IMR-90 (cell line): Measurements from ENCODE around the gene CSTA.

Experiments used
- BHLHE40 ChIP-seq: fragments of 150-350 bp; IDR thresholded peaks from 2 replicates; pipeline ENCODE4 v1.6.1; 2016; ENCODE audit warnings: mild to moderate bottlenecking, low read depth, low read length
- CEBPB ChIP-seq: IDR thresholded peaks from 2 replicates; pipeline ENCODE4 v1.6.1; 2012; ENCODE audit warnings: low read depth, low read length, improper control_type of control experiment
- CHD1 ChIP-seq: IDR thresholded peaks from 2 replicates; pipeline ENCODE4 v1.6.1; 2012; ENCODE audit warnings: low read depth, low read length, improper control_type of control experiment
- MAFK ChIP-seq: IDR thresholded peaks from 2 replicates; pipeline ENCODE4 v1.6.1; 2012; ENCODE audit warnings: low read depth, low read length, improper control_type of control experiment
- MAZ ChIP-seq: IDR thresholded peaks from 2 replicates; pipeline ENCODE4 v1.6.1; 2012; ENCODE audit warnings: low read depth, mild to moderate bottlenecking, low read length, improper control_type of control experiment, moderate library complexity, borderline replicate concordance
- MXI1 ChIP-seq: IDR thresholded peaks from 2 replicates; pipeline ENCODE4 v1.6.1; 2012; ENCODE audit warnings: low read depth, mild to moderate bottlenecking, low read length, moderate library complexity, borderline replicate concordance
- NFE2L2 ChIP-seq: fragments of 150-350 bp; IDR thresholded peaks from 2 replicates; pipeline ENCODE4 v1.6.1; 2016; ENCODE audit warnings: low read depth, mild to moderate bottlenecking, low read length
- POLR2A ChIP-seq: IDR thresholded peaks from 2 replicates; pipeline ENCODE4 v1.6.1; 2012; ENCODE audit warnings: mild to moderate bottlenecking, low read depth, low read length
- RAD21 ChIP-seq: IDR thresholded peaks from 2 replicates; pipeline ENCODE4 v1.6.1; 2012; ENCODE audit warnings: low read length, improper control_type of control experiment
- RCOR1 ChIP-seq: IDR thresholded peaks from 2 replicates; pipeline ENCODE4 v1.6.1; 2012; ENCODE audit warnings: mild to moderate bottlenecking, low read length, improper control_type of control experiment; ENCODE audit not compliant: insufficient replicate concordance
- SMC3 ChIP-seq: fragments of 150-350 bp; IDR thresholded peaks from 2 replicates; pipeline ENCODE4 v1.6.1; 2016; ENCODE audit warnings: low read depth, mild to moderate bottlenecking, antibody characterized with exemption, low read length, moderate library complexity
- TF ChIP-seq, protein P1 (sequence below): conservative IDR thresholded peaks from 2 replicates; pipeline ENCODE4 v1.5.1; 2012; ENCODE audit warnings: mild to moderate bottlenecking, low read depth, low read length, improper control_type of control experiment

DNA sequence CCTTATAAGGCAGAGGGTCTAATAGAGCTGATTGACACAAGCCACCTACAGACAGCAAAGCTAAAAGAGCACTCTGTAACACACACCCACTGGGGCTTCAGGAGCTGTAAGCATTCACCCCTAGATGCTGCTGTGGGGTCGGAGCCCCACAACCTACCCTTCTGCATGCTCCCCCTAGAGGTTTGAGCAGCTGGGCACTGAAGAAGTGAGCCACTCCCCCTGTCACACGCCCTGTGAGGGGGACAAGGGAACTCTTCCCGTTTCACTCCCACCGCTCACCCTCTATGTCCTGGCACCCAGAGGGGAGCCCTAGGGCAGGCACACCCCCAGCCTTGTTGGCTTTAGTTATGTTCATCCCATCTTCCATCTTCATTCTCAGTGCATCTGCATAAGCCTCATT lies 9.4 kb upstream of the CSTA start:
- TF ChIP-seq BHLHE40 (no peak), CHD1 (no peak), MAZ (no peak), RCOR1 (no peak), MXI1 (no peak), POLR2A (no peak), CEBPB (no peak), SMC3 (no peak), NFE2L2 (no peak), MAFK (no peak), RAD21 (no peak)
- TF ChIP-seq, protein P1, sequence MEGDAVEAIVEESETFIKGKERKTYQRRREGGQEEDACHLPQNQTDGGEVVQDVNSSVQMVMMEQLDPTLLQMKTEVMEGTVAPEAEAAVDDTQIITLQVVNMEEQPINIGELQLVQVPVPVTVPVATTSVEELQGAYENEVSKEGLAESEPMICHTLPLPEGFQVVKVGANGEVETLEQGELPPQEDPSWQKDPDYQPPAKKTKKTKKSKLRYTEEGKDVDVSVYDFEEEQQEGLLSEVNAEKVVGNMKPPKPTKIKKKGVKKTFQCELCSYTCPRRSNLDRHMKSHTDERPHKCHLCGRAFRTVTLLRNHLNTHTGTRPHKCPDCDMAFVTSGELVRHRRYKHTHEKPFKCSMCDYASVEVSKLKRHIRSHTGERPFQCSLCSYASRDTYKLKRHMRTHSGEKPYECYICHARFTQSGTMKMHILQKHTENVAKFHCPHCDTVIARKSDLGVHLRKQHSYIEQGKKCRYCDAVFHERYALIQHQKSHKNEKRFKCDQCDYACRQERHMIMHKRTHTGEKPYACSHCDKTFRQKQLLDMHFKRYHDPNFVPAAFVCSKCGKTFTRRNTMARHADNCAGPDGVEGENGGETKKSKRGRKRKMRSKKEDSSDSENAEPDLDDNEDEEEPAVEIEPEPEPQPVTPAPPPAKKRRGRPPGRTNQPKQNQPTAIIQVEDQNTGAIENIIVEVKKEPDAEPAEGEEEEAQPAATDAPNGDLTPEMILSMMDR = no peak
